GM12875 (cell line): ENCODE data around the gene WBP1L.

Experiments used
- H3K4me3 ChIP-seq: one replicate; pipeline ENCODE4 v1.5.1; 2011; ENCODE audit warnings: low read depth, low read length, control low read depth
- CTCF ChIP-seq: IDR thresholded peaks from 2 replicates; pipeline ENCODE4 v1.5.1; 2011; ENCODE audit warnings: low read depth, mild to moderate bottlenecking, control low read depth, inconsistent platforms, low read length, moderate library complexity, borderline replicate concordance; ENCODE audit not compliant: insufficient read depth

The WBP1L gene

DNA sequence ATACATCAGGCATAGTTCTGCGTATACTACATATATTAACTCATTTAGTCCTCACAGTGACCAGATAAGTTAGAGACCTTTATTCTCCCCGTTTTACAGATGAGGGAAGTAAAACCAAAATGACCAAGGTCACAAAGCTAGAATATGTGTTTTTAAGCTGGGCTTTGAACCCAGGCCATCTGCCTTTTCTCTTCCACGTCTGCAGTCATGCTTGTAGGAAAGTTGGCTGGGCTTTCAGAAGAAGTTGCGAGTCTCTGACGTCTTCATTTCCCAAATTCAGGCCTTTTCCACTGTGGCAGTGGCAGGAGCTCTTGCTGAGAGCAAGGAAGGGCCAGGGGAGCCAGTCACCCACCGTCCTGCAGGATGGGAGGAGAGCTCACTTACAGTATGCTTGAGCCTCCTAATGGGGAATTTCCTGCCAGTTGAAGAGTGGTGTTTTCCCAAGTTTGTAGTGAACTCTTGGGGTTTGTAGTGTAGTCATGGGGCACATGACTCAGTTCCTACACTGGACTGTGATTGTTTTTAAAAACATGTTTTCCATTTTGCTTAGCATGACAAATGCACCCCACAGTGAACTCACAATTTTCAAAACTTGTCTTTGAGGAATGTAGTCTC, 59.3 kb downstream of the WBP1L start:
- no peak overlapping the region for H3K4me3 ChIP-seq
- no peak for TF ChIP-seq CTCF

- no peak for TF ChIP-seq CTCF
- no peak overlapping the region for H3K4me3 ChIP-seq
Observed at GRCh38 chr10:102804382-102805055, 60.8 kb downstream of the WBP1L start.

- H3K4me3 ChIP-seq: no peak overlapping the region
- no peak for TF ChIP-seq CTCF
Observed at GRCh38 chr10:102808380-102808779, 64.6 kb downstream of the WBP1L start.

DNA sequence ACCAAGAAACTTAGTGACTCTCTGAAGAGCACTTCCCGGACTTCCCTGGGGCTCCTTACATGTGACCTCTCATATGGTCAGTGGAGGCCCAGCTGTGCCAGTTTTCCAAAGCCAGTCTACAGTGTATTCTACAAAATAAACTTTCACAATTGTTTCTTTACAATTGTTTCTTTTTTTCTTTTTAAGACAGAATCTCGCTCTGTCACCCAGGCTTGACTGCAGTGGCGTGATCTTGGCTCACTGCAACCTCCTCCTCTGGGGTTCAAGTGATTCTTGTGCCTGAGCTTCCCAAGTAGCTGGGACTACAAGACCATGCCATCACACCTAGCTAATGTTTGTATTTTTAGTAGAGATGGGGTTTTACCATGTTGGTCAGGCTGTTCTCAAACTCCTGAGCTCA, 67.6 kb downstream of the WBP1L start:
- no peak overlapping the region for H3K4me3 ChIP-seq
- TF ChIP-seq CTCF: no peak

DNA sequence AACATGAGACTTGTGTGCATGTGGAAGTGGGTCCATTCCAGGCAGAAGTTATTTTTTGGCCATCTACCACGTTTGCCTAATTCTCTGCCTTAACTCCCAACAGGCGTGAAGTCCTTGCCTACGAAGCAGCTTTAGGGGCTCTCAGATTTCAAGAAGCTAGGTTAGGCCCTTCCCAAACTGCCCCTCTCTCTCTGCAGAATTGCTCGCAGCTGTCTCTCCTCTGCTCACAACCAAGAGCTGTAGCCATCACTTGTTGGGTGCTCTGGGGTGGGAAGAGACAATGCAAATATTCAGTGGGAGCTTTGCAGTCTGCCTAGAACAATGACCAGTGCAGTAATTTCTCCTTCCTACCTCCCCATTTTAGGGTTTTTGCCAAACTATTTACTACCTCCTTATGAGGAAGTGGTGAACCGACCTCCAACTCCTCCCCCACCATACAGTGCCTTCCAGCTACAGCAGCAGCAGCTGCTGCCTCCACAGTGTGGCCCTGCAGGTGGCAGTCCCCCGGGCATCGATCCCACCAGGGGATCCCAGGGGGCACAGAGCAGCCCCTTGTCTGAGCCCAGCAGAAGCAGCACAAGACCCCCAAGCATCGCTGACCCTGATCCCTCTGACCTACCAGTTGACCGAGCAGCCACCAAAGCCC, 68.6 kb downstream of the WBP1L start:
- no peak for TF ChIP-seq CTCF
- H3K4me3 ChIP-seq: no peak overlapping the region

DNA sequence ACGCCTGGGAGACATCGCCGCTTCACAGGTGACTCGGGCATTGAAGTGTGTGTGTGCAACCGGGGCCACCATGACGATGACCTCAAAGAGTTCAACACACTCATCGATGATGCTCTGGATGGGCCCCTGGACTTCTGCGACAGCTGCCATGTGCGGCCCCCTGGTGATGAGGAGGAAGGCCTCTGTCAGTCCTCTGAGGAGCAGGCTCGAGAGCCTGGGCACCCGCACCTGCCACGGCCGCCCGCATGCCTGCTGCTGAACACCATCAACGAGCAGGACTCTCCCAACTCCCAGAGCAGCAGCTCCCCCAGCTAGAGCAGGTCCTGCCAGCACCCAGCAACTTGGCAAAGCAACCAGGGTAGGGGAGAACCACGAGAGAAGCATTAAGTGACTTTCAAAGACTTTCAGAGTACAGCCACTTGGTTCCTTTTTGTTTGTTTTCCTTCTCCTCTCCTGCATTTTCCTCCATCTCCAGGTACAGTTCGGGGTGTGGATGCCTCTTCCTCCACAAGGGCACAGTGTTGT, 69.3 kb downstream of the WBP1L start:
- TF ChIP-seq CTCF: no peak
- H3K4me3 ChIP-seq: no peak overlapping the region
